HG03439 (cell line): ENCODE measurements around the gene CHRND.
"Not testable (repeated sequence)": the region's sequence is repeated elsewhere in the genome, so short reads cannot be mapped to it uniquely, and the experiment has no call there.

ENCODE experiments used
- ATAC-seq: cut with Tn5 transposase; IDR thresholded peaks from one replicate; pipeline ENCODE4 v1.9.1; 2021; ENCODE audit warnings: mild to moderate bottlenecking, moderate library complexity; ENCODE audit not compliant: unreplicated experiment

CHRND gene

GRCh38 chr2:232524771-232525170, 1.2 kb upstream of the CHRND start:
- ATAC-seq = no peak

DNA sequence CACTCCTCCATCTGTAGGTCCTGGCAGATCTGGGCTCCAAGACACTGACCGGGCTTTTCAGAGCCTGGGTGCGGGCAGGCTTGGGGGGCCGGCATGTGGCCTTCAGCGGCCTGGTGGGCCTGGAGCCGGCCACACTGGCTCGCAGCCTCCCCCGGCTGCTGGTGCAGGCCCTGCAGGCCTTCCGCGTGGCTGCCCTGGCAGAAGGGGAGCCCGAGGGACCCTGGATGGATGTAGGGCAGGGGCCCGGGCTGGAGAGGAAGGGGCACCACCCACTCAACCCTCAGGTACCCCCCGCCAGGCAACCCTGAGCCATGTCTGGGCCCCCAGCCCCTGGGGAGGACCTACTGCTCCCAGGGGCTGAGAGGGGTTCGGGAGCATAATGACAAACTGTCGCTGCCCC, 761 bp upstream of the CHRND start:
- ATAC-seq = no peak

GRCh38 chr2:232526372-232526941, 497 bp downstream of the CHRND start:
- no peak for ATAC-seq

DNA sequence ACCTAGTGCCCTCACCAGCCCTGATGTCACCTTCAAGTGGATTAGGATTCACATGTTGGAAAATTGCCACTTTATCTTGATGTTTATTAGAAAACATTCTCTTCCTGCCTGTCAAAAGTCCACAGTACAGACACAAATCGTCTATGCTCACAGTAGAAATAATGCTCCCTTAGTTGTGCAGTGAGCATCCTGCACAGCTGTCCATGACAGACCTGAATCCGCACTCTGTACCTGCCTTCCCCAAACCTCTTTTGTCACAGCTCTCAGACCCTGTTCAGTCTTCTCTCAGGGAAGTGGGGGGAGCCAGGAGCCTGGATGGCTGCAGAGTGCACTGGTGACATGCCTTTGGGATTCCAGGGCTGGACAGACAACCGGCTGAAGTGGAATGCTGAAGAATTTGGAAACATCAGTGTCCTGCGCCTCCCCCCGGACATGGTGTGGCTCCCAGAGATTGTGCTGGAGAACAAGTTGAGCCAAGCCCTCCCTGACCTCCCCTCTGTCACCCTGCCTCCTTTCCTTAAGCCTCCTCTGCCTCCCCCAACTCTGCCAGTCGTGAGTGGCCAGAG, 2.0 kb downstream of the CHRND start:
- no peak for ATAC-seq

DNA sequence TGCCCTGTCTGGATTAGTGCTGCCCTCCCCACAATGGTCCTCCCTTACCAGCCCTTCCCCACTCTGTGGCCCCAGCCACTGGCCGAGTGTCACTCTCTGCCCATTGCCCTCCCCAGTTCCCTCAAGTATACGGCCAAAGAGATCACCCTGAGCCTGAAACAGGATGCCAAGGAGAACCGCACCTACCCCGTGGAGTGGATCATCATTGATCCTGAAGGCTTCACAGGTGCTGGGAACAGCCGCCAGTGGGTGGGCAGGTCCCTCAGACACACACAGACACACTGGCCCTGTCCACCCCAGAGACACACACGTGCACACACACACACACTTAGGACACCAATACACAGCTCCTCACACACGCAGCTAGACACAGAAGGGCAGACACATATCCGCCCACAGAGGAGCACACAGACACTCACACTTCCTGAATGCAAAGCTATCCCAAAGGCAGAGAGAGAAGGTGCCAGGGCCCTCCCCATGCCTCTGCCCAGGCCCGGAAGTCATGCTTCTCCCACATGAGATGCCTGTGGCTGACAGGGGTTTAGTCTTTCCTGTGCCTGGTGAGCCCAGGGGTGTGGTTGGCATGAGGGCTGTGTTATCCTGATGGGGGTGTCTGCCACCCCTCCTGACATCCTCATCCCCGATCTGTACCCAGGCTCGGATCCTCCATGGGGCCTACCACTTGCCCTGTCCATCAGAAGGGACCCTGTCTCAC, 2.9 kb downstream of the CHRND start:
- ATAC-seq = no peak

DNA sequence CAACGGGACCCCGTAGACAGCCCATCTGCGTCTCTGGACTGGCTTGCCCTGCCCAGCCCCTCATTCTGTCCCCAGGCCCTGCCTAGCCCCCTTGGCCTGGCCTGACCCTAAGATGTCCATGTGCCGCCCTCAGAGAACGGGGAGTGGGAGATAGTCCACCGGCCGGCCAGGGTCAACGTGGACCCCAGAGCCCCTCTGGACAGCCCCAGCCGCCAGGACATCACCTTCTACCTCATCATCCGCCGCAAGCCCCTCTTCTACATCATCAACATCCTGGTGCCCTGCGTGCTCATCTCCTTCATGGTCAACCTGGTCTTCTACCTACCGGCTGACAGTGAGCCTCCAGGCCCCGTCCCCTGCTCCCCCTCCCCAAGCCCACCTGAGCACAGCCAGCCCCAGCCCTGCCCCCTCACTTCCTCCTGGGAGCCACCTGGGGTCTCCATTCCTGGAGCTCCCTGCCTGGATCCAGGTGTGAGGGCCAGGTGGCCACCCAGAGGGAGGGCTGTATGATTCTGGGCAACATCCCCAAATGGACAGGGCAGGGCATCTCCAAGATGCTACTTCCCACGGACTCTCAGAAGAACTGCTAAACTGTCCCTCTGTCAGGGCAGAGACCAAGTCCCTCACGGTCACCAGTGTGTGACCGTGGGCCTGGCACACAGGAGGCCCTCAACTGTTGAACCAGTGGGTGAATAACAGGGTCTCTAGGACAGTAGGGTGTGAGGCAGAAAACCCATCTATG, 4.0 kb downstream of the CHRND start:
- no peak for ATAC-seq

GRCh38 chr2:232530626-232531260, 4.8 kb downstream of the CHRND start:
- no peak for ATAC-seq

GRCh38 chr2:232532419-232532818, 6.5 kb downstream of the CHRND start:
- ATAC-seq = no peak

- not testable (repeated sequence) for ATAC-seq
Observed at GRCh38 chr2:232532821-232533220, 6.9 kb downstream of the CHRND start.

GRCh38 chr2:232533944-232534710, 8.2 kb downstream of the CHRND start:
- ATAC-seq = no peak

DNA sequence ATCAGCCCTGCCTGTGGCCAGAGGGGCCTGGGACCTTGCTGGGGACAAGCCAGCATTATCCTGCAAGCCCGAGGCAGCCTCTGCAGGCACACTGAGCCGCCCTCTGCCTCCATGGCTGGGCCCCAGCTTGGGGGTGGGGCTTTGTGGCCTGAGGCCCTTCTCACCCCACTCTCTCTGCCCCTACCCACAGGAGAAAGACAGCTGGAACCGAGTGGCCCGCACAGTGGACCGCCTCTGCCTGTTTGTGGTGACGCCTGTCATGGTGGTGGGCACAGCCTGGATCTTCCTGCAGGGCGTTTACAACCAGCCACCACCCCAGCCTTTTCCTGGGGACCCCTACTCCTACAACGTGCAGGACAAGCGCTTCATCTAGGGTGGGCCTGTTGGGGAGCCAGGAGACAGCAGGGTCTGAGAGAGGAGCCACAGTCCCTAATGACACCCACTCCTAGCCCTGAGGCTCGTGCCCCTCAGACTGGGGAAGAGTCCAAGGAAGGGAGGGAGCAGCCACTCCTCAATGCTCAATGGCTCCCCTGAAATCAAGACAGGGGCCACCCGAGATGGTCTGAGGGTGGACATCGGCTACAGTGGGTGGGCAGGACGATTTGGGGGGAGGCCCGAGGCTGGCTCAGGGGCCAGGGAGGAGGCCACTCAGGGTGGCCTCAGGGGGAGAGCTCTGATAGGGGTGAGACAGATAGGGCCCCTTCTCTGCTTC, 9.1 kb downstream of the CHRND start:
- ATAC-seq = no peak

GRCh38 chr2:232535761-232536530, 10.0 kb downstream of the CHRND start:
- ATAC-seq = no peak

GRCh38 chr2:232537079-232537478, 11.1 kb downstream of the CHRND start:
- no peak for ATAC-seq

GRCh38 chr2:232537499-232537898, 11.5 kb downstream of the CHRND start:
- no peak for ATAC-seq

DNA sequence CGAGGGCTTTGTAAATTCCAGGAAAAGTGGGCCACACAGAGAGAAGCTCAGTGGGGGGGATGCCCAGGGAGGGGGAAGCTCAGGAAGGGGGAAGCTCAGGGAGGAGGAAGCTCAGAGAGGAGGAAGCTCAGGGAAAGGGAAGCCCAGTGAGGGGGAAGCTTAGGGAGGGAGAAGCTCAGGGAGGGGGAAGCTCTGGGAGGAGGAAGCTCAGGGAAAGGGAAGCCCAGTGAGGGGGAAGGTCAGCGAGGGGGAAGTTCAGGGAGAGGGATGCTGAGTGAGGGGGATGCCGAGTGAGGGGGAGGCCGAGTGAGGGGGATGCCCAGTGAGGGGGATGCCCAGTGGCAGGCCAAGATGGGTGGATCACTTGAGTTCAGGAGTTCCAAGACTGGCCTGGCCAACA, 12.7 kb downstream of the CHRND start:
- no peak for ATAC-seq

DNA sequence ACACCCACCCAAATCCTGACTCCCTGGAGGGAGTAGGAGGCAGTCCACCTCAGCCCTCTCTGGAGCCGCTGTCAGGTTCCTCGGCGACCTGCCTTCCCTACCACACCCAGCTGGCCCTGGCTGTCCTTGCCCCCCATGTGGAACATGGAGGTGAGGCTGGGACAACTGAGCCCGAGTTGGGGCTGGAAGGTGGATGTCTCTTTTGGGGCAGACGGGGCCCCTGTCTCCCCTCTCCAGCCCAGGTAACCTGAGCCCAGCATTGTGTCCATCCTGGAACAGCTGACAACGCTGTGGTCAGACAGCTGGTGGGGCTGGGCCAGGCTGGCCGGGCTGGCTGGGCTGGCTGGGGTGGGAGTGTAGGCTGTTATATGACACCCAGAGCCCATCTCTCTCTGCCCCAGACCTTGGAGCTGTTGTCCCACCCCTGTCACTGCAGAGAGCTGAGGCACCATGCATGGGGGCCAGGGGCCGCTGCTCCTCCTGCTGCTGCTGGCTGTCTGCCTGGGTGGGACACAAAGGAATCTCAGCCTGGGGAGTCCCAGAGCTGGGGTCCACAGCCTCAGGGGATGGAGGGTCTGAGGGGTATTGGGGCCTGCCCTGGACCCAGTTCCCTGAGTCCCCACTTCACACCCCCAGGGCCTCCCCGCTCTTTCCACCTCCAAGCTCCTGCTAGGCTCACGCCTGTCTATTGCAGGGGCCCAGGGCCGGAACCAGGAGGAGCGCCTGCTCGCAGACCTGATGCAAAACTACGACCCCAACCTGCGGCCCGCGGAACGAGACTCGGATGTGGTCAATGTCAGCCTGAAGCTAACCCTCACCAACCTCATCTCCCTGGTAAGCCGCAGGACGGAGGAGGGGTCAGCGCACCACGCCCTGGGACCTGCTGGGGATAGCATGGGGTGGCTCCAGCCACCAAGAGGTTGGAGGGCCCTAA, 13.6 kb downstream of the CHRND start, which contains the start of gene CHRNG:
TSS of gene CHRNG (plus strand) at position 395 of the 934 bp plus-strand sequence. CDS start at position 451, 56 bp downstream.
- ATAC-seq = no peak

DNA sequence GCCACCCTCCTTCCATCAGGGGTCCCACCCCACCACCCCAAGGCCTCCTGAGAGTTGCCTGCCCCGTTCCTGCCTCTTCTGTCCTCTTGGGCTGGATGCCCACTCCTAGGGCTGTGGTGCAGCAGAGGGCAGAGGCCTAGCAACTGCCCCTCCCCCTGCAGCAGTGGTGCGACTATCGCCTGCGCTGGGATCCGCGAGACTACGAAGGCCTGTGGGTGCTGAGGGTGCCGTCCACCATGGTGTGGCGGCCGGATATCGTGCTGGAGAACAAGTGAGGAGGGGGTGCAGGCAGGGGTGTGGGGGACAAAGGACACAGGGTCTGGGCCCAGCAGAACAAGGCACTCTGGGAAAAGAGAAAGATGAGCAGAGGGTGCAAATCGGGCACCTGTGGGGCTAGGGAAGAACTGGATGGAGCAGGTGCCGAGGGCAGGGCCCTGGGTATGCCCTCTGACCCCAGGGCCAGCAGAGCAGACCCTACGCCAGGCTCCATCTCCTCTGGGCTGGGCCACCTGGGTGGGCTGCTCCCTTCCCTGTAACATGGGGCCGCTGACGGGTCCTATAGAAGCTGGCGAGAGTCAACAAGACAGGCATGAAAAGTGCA, 14.6 kb downstream of the CHRND start:
- ATAC-seq = no peak
